Urinary bladder (tissue), 4 donors: ENCODE data around the gene LRTM2. TPM values are rescaled to one million over a fixed set of nuclear protein-coding genes. Genes with fewer than 3 reads are reported as not detected.

Experiments
- DNase-seq: peaks from one replicate; pipeline ENCODE4 v3.0.0-alpha.2; 2015; ENCODE audit errors: extremely low spot score
- H3K27ac ChIP-seq: one replicate; pipeline ENCODE4 v1.5.1; 2013; ENCODE audit warnings: low read depth, mild to moderate bottlenecking, moderate library complexity
- H3K36me3 ChIP-seq: one replicate; pipeline ENCODE4 v1.6.1; 2013; ENCODE audit warnings: mild to moderate bottlenecking, moderate library complexity; ENCODE audit not compliant: insufficient read depth
- H3K4me1 ChIP-seq: one replicate; pipeline ENCODE4 v1.6.1; 2013; ENCODE audit warnings: mild to moderate bottlenecking, moderate library complexity; ENCODE audit not compliant: insufficient read depth
- H3K4me3 ChIP-seq: one replicate; pipeline ENCODE4 v1.5.1; 2013; ENCODE audit warnings: low read depth, low read length
- WGBS: extraction: QIAGEN DNeasy Blood & Tissue Kit; methylation state at CpG from one replicate; pipeline ENCODE4 v1.1.7; 2013; 5-methylcytosine and 5-hydroxymethylcytosine counted together
- polyA plus RNA-seq: library from polyadenylated mRNA; stranded (reverse); fragments of 200-250 nt; gene quantifications from one replicate; pipeline ENCODE4 v1.2.3, GENCODE V29; 2013
- total RNA-seq: library from RNA; depleted of rRNA; stranded (reverse); fragments of >200 nt; gene quantifications from one replicate; pipeline ENCODE4 v1.2.3, GENCODE V29; 2014
- donor health status: healthy with polysubstance abuse.
- donor health status: healthy.

LRTM2 gene
- total and polyA plus RNA-seq, 2 donors = not detected

GRCh38 chr12:1872448-1872847, 52.1 kb downstream of the LRTM2 start:
- WGBS = 82% methylated on average over 7 of the region's 7 CpGs
- Histone ChIP-seq H3K36me3 (no peaks in the 10 kb centered on the region), H3K27ac (no peak overlapping the region), H3K4me1 (no peaks in the 10 kb centered on the region), H3K4me3 (no peak overlapping the region)
- no peak for DNase-seq

GRCh38 chr12:1873531-1874510, 53.5 kb downstream of the LRTM2 start:
- Histone ChIP-seq H3K27ac (no peak overlapping the region), H3K36me3 (no peaks in the 10 kb centered on the region), H3K4me1 (no peaks in the 10 kb centered on the region), H3K4me3 (no peak overlapping the region)
- 65% methylated on average over 5 of the region's 5 CpGs for WGBS
- DNase-seq = no peak

DNA sequence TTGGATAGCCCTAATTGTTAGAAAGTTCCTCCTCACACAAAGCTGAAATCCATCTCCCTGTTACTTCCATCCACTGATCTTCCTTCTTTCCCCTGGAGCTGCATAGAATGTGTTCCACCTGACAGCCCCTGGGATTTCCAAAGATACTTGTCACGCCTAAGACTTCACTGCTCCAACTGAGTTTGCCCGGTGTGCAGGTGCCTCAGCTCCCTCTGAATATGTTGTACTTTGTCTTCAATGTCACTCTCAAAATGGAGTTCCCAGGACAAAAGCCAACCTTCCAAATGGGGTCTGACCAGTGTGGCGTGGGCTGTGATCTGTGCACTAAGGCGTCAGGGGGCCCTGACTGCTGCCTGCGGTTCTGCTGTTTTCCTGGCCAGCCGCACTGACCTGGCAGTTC, 55.2 kb downstream of the LRTM2 start:
- Histone ChIP-seq H3K4me1 (no peaks in the 10 kb centered on the region), H3K36me3 (no peaks in the 10 kb centered on the region), H3K27ac (no peak overlapping the region), H3K4me3 (no peak overlapping the region)
- 68% methylated on average over 6 of the region's 6 CpGs for WGBS
- no peak for DNase-seq

DNA sequence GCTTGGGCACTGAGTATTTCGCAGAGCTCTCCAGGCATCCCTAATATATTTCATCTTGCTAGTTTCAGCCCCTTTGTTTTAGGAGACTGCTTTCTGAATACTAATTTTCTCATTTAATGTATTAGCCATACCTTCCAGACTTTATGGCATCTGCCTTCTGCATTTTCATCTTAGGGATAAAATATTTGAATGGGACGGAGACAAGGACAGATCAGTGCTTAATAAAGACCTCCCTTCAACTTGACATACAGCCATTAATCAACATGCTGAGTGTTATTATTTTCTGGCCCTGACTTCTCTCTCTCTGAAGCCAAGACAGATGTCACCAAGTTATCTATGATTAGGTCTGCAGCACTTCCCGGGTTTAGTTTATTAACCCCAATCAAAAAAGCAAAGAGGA, 55.7 kb downstream of the LRTM2 start:
- Histone ChIP-seq H3K4me3 (no peak overlapping the region), H3K36me3 (no peaks in the 10 kb centered on the region)
- WGBS = 85% methylated on average over 3 of the region's 3 CpGs

GRCh38 chr12:1877169-1877878, 57.0 kb downstream of the LRTM2 start:
- no peaks in the 10 kb centered on the region for H3K4me1 ChIP-seq
- no peak overlapping the region for H3K4me3 ChIP-seq
- no peak for DNase-seq
- H3K27ac ChIP-seq = no peak overlapping the region
- no peaks in the 10 kb centered on the region for H3K36me3 ChIP-seq
- WGBS = 91% methylated on average over 8 of the region's 8 CpGs

More for the DNA sequence above, 55.7 kb downstream of the LRTM2 start:
- no peak overlapping the region for H3K27ac ChIP-seq
- no peak for DNase-seq
- H3K4me1 ChIP-seq = no peaks in the 10 kb centered on the region

GRCh38 chr12:1878214-1878613, 57.8 kb downstream of the LRTM2 start:
- Histone ChIP-seq H3K27ac (no peak overlapping the region), H3K4me3 (no peak overlapping the region), H3K36me3 (no peaks in the 10 kb centered on the region), H3K4me1 (no peaks in the 10 kb centered on the region)
- 92% methylated on average over 10 of the region's 10 CpGs for WGBS
- no peak for DNase-seq

GRCh38 chr12:1878695-1879094, 58.3 kb downstream of the LRTM2 start:
- Histone ChIP-seq H3K4me3 (no peak overlapping the region), H3K27ac (no peak overlapping the region), H3K36me3 (no peaks in the 10 kb centered on the region), H3K4me1 (no peaks in the 10 kb centered on the region)
- WGBS = 88% methylated on average over 5 of the region's 5 CpGs
- no peak for DNase-seq

GRCh38 chr12:1879633-1880032, 59.3 kb downstream of the LRTM2 start:
- no peak overlapping the region for H3K4me3 ChIP-seq
- no peak overlapping the region for H3K27ac ChIP-seq
- 95% methylated on average over 10 of the region's 10 CpGs for WGBS
- no peaks in the 10 kb centered on the region for H3K4me1 ChIP-seq
- no peaks in the 10 kb centered on the region for H3K36me3 ChIP-seq
- DNase-seq = no peak

DNA sequence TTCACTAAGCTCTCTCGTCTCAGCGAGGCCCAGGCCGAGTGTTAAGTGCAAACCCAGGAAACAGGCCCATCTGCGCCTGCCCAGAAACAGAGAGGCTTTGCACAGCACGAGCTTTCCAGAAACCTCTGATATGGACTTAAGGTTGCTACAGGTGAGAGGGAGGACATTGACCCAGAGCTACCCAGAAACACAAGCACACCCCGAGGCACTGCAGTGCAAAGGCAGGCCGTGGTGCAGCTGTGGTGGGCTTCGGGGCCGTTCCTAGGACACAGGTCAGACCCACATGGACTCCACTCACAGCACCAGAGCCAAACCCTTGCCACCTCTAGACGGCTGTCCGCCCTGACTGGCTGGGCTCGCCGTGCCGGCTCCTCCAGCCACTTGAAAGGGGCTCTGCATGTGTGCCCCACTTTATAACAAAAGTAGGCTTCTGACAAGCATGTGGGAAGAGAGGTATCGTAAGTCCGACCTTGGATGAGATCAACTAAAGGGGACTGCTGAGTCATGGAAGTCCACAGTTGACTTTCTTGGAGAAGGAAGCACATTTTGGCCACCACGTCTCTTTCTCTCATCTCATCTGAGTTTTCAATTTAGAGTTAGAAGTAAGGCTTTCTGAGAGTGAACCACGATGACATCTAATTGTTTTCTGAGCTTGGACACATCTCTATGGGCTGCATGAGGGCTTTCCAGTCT, 59.9 kb downstream of the LRTM2 start:
- 88% methylated on average over 18 of the region's 18 CpGs for WGBS
- Histone ChIP-seq H3K4me1 (no peaks in the 10 kb centered on the region), H3K36me3 (no peaks in the 10 kb centered on the region), H3K27ac (no peak overlapping the region), H3K4me3 (no peak overlapping the region)
- DNase-seq = no peak

- Histone ChIP-seq H3K27ac (no peak overlapping the region), H3K4me3 (no peak overlapping the region), H3K36me3 (no peaks in the 10 kb centered on the region), H3K4me1 (no peaks in the 10 kb centered on the region)
- DNase-seq = no peak
- WGBS = 94% methylated on average over 7 of the region's 7 CpGs
Observed at GRCh38 chr12:1880876-1881275, 60.5 kb downstream of the LRTM2 start.

GRCh38 chr12:1881301-1881700, 60.9 kb downstream of the LRTM2 start:
- no peak for DNase-seq
- 77% methylated on average over 8 of the region's 8 CpGs for WGBS
- H3K27ac ChIP-seq = no peak overlapping the region
- no peak overlapping the region for H3K4me3 ChIP-seq
- no peaks in the 10 kb centered on the region for H3K36me3 ChIP-seq
- no peaks in the 10 kb centered on the region for H3K4me1 ChIP-seq

DNA sequence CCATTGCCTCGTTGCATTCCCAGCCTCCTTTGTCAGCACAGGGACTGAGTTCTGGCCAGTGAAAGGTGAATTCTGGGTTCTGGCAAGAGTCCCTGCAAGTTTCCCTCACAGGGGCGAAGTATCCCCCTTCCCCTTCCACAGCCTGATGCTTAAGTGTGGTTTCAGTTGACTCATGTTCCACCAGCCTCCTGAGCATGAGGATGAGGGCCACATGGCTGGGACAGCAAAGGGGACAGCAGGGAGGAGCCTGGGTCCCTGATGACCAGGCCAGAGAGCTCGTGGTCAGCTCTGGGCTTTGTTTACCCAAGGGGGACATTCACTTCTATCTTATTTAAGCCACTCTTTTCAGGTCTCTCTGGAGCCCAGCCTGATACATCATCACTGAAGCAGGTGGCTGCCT, 61.6 kb downstream of the LRTM2 start:
- H3K27ac ChIP-seq = no peak overlapping the region
- DNase-seq = no peak
- H3K4me3 ChIP-seq = no peak overlapping the region
- no peaks in the 10 kb centered on the region for H3K36me3 ChIP-seq
- H3K4me1 ChIP-seq = no peaks in the 10 kb centered on the region
- WGBS = 64% methylated on average over 3 of the region's 3 CpGs

DNA sequence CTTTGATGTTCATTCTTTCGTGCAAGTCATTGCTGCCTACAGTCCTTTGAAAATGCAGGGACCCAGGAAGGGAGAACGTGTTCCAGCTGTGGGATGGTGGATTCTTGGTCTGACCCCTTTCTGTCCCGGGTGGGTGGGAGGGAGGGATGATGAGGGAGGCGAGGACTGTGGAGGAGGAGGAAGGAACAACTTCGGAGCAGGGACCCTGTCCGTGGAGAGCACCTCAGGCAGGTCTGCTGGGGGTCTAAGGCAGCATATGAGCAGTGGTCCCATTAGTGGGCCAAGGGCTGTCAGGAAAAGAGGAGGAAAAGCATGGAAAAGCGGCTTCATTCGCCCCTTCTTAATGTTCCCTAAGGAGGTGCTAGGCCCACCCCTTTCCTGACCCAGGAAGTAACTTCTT, 62.0 kb downstream of the LRTM2 start:
- DNase-seq = no peak
- Histone ChIP-seq H3K4me3 (no peak overlapping the region), H3K36me3 (no peaks in the 10 kb centered on the region), H3K27ac (no peak overlapping the region), H3K4me1 (no peaks in the 10 kb centered on the region)
- 79% methylated on average over 8 of the region's 8 CpGs for WGBS
